NT2/D1 (cell line): ENCODE results near the gene TOE1.

ENCODE experiments used
- DNase-seq: peaks from one replicate; pipeline ENCODE4 v3.0.0-alpha.2; 2011; ENCODE audit warnings: low read depth, low spot score
- H3K27me3 ChIP-seq: 2 replicates; pipeline ENCODE4 v1.6.0; 2011; ENCODE audit warnings: mild to moderate bottlenecking; ENCODE audit not compliant: insufficient read length, insufficient read depth
- H3K36me3 ChIP-seq: 2 replicates; pipeline ENCODE4 v1.6.1; 2011; ENCODE audit warnings: mild to moderate bottlenecking, low read length, mixed read lengths; ENCODE audit not compliant: insufficient read depth, insufficient read length
- H3K4me1 ChIP-seq: 2 replicates; pipeline ENCODE4 v1.5.1; 2011; ENCODE audit not compliant: insufficient read depth, insufficient read length
- H3K4me3 ChIP-seq: 2 replicates; pipeline ENCODE4 v1.5.1; 2011; ENCODE audit warnings: low read depth; ENCODE audit not compliant: insufficient read length
- H3K9ac ChIP-seq: 2 replicates; pipeline ENCODE4 v1.6.0; 2011; ENCODE audit warnings: low read depth; ENCODE audit not compliant: insufficient read length
- H3K9me3 ChIP-seq: 2 replicates; pipeline ENCODE4 v1.5.1; 2011; ENCODE audit warnings: mild to moderate bottlenecking, low read length; ENCODE audit not compliant: insufficient read depth
- SUZ12 ChIP-seq: IDR thresholded peaks from 2 replicates; pipeline ENCODE4 v1.6.1; 2011; ENCODE audit not compliant: insufficient read length, insufficient read depth; ENCODE audit errors: extremely low read depth
- YY1 ChIP-seq: IDR thresholded peaks from 2 replicates; pipeline ENCODE4 v1.6.1; 2011; ENCODE audit not compliant: insufficient read length, insufficient read depth
- ZNF274 ChIP-seq: IDR thresholded peaks from 2 replicates; pipeline ENCODE4 v1.6.1; 2011; ENCODE audit warnings: mild to moderate bottlenecking, low read depth, low read length

Gene TOE1

GRCh38 chr1:45328680-45329079 lies 11.3 kb upstream of the TOE1 start:
- Histone ChIP-seq H3K4me3 (no peak overlapping the region), H3K4me1 (peaks cover 21% of the 10 kb centered on the region), H3K27me3 (no peaks in the 10 kb centered on the region), H3K9ac (peak overlapping the region; percentile 58), H3K36me3 (peaks cover 71% of the 10 kb centered on the region), H3K9me3 (peaks cover 18% of the 10 kb centered on the region)
- DNase-seq, result no peak
- TF ChIP-seq YY1 (no peak), SUZ12 (no peak), ZNF274 (no peak)

- Histone ChIP-seq H3K9ac (peak overlapping the region; percentile 58), H3K36me3 (peaks cover 79% of the 10 kb centered on the region), H3K27me3 (no peaks in the 10 kb centered on the region), H3K9me3 (peaks cover 12% of the 10 kb centered on the region), H3K4me1 (peaks cover 21% of the 10 kb centered on the region), H3K4me3 (no peak overlapping the region)
- peak; percentile 94 for DNase-seq
- TF ChIP-seq YY1, result peak; percentile 6
- no peak for TF ChIP-seq ZNF274
Measured at GRCh38 chr1:45329445-45329844, 10.5 kb upstream of the TOE1 start.

GRCh38 chr1:45331436-45332345 lies 8.3 kb upstream of the TOE1 start:
- no peak for DNase-seq
- H3K36me3 ChIP-seq, result peaks cover 72% of the 10 kb centered on the region
- H3K27me3 ChIP-seq, result no peaks in the 10 kb centered on the region
- H3K4me3 ChIP-seq, result no peak overlapping the region
- no peak overlapping the region for H3K9ac ChIP-seq
- peaks cover 23% of the 10 kb centered on the region for H3K4me1 ChIP-seq
- TF ChIP-seq YY1 (no peak), SUZ12 (no peak), ZNF274 (no peak)
- H3K9me3 ChIP-seq, result no peaks in the 10 kb centered on the region

GRCh38 chr1:45332346-45332720 lies 7.6 kb upstream of the TOE1 start:
- Histone ChIP-seq H3K27me3 (no peaks in the 10 kb centered on the region), H3K9ac (no peak overlapping the region), H3K9me3 (no peaks in the 10 kb centered on the region), H3K4me3 (no peak overlapping the region), H3K36me3 (peaks cover 65% of the 10 kb centered on the region), H3K4me1 (peaks cover 17% of the 10 kb centered on the region)
- TF ChIP-seq SUZ12, result no peak
- TF ChIP-seq ZNF274, result no peak
- no peak for TF ChIP-seq YY1
- no peak for DNase-seq

- H3K36me3 ChIP-seq, result peaks cover 64% of the 10 kb centered on the region
- DNase-seq, result no peak
- no peaks in the 10 kb centered on the region for H3K27me3 ChIP-seq
- no peak for TF ChIP-seq SUZ12
- no peak for TF ChIP-seq YY1
- no peak overlapping the region for H3K4me3 ChIP-seq
- H3K9ac ChIP-seq, result no peak overlapping the region
- H3K4me1 ChIP-seq, result peaks cover 8% of the 10 kb centered on the region
- H3K9me3 ChIP-seq, result peaks cover 8% of the 10 kb centered on the region; the same call in 1 of the 2 replicates
Measured at GRCh38 chr1:45334308-45335245, 5.4 kb upstream of the TOE1 start.

GRCh38 chr1:45335855-45336324 lies 4.1 kb upstream of the TOE1 start:
- no peak for TF ChIP-seq SUZ12
- no peak for TF ChIP-seq ZNF274
- TF ChIP-seq YY1, result no peak
- Histone ChIP-seq H3K4me3 (no peak overlapping the region), H3K27me3 (no peaks in the 10 kb centered on the region), H3K4me1 (peaks cover 6% of the 10 kb centered on the region), H3K36me3 (peaks cover 60% of the 10 kb centered on the region), H3K9ac (peak overlapping the region; percentile 6), H3K9me3 (peaks cover 8% of the 10 kb centered on the region; the same call in 1 of the 2 replicates)
- no peak for DNase-seq
